ENCODE results near the gene GLUD2.

GRCh38 chrX:121052122-121052521 lies 4.7 kb downstream of the GLUD2 start:
- TF ChIP-seq CTCF (conservative IDR thresholded peaks at IDR 0.05 in 1 of 2, IDR thresholded peaks at IDR 0.05 in 1 of 2; ENCODE audit: low read depth in 1 of 2, low read length in 2 of 2) (no peak), EZH2 (IDR thresholded peaks at IDR 0.05; ENCODE audit: low read length, missing control alignments) (no peak)

Data from fibroblast of lung (primary cell).